Left renal cortex interstitium (tissue), 4 donors: ENCODE results near the gene SH3TC2. TPM values are rescaled to one million over a fixed set of nuclear protein-coding genes. Genes with fewer than 3 reads are reported as not detected.

Source experiments
- DNase-seq, 4 donors: peaks; one replicate each; pipeline ENCODE4 v3.0.0-alpha.2; 2013; ENCODE audit warnings: low read depth in 4 of 4, low spot score in 2 of 4, missing footprints in 1 of 4
- polyA plus RNA-seq, 4 donors: library from polyadenylated mRNA; unstranded; fragments of 120-200 nt; gene quantifications; one replicate each; pipeline ENCODE4 v1.2.1, GENCODE V29; 2013; ENCODE audit not compliant: insufficient read length in 4 of 4

SH3TC2 gene
- polyA plus RNA-seq, 4 donors, result 0.46 to 1.3 (median 1.1) TPM

DNA sequence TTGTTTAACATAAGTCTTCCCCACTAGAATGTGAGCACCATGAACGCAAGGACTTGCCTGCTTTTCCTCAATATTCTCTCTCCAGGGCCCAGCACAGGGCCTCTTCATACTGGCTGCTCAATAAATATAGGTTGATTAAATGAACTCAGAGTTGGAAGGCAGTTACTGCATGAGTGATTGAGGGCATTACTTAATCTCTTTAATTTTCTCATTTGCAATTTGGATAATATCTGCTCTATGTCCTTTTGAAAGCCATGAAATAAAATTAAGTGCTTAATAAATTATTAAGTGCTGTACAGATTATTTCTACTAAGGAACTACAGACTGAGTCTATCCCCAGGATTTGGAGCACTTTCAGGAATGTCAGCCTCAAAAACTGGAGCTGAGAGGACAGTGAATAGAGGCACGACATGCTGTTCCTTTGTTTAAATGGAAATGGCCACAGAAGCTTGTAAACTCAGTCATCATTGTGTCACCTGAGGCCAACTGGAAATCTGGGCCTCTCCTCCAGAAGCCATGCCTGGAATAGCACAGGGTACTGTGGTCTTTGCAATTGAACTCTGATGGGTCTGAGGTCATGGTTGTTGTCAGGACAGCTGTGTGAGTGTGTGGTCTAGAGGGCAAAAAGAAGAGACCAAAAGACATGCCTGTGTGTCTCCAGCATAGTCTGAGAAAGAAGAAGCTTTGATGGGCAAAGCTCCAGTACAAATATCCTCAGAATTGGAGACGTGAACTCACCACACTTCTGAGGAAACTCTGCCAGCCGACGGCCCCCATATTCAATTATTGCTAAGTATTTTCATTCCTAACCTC is 86.1 kb downstream of the SH3TC2 start:
- DNase-seq, result no peak

DNA sequence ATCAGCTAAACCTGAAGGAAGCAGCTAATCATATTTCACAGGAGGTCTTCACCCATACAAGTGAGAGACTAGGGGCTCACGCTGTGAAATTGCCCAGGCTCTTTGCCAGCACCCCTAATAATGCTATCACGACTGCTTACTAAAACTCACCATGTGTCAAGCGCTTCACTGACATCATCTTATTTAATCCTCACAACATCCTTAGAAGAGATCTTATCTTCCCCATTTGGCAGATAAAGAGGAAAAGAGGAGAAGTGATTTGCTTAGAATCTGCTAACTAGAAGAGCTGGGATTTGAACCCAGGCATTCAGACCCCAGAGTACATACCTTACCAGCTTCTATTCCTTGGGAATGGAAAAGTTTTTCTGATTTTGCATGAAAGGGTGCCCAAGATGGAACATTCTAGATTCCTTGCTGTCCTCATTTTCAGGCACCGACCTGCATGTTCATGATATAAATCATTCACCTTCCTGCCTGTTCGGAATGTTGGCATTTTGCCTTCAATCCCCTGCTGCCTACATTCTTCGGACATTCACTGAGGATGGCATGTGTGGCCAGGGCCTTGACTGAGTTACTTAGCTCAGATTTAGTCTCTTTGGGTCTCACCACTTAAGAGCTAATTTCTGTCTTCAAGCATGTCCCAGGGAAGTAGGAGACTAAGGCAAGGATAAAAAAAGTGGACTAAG is 88.1 kb downstream of the SH3TC2 start:
- no peak for DNase-seq

DNA sequence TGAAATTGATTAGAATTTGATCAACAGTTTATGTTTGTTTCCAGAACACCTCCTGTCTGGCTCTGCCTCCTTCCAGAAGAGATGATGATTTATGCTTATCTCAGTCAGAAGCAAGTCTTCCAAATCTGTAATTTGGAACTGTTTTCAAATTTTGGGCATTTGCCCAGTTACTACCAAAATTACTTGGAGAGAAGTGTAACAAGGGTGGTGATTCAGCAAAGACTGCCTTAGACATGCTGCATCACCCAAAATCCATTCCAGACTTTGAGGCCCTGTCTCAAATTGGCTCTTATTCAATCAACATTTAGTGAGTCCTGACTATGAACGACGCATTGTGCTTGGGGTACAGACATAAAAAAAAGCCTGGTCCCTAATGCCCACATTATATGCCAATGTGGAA is 89.4 kb downstream of the SH3TC2 start:
- DNase-seq, result no peak

DNA sequence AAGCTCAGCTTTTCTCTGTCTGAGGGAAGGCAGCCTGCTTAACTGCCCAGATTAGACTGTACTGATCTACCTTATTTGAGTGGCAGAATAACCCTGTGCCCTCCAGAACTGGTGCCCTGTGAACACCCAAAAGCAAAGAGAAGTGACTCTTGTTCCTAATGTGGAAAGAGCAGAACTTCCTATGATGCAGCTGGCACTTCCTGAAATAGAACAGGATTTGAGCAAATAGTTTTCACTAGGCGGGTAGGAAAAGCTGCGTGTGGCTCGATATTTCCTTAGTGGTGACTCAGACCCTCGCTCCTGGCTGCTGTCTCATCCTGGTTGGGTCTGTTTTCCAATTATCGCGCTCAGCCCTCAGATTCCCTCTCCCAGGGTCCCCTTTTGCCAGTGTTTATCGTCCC is 89.9 kb downstream of the SH3TC2 start:
- DNase-seq, result no peak

DNA sequence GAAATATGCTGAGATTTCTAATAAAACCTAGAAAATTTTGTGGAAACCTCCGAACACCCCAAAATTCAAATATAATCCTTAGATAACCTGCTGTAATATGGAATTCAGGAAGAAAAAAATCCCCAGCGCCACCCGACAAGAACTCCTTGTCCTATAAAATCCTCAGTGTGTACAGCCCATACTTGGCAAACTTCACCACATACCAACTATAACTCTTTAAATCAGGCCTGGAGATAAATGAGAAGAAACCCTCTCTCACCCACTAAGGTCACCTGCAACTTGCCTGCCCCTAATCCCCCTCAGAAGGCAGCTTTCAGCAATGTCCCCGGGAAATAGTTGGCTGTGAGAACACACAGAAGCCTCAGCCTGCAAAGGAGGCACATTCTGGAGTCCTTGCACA is 90.5 kb downstream of the SH3TC2 start:
- no peak for DNase-seq

DNA sequence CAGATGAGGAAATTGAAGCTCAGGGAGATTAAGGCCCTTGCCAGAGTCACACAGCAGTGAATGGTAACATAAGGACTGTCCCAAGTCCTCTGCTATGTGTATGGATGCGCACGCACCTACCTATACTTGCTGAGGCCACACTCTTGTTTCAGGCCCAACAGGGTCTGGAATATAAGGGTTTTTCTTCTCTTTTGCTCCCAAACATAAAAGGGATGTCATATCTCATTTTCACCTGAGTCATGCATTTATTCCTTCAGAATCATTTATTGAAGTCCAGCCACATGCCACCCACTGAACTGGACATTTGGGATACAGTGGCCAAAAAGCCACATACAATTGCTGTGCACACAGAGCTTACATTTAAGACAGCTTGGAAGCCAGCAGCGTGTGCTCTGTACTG is 92.0 kb downstream of the SH3TC2 start:
- DNase-seq, result no peak

DNA sequence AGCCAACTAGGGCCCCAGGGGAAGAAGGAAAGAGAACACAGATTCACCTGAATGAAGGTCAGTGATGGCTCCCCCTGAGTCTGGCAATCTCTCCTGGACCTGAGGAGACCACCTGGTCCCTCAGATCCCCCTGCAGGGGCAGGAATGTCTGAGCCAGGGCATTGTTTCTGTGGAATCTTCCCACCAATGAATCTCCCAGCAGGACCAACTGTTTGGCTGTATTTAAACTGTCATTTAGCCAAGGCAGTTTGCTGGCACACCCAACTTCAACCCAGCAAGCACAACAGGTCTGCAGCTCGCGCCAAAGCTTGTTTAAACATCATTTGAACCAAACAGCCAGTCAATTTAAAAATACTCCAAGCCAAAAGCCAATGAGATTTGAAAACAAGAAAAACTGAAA is 92.6 kb downstream of the SH3TC2 start:
- no peak for DNase-seq

DNA sequence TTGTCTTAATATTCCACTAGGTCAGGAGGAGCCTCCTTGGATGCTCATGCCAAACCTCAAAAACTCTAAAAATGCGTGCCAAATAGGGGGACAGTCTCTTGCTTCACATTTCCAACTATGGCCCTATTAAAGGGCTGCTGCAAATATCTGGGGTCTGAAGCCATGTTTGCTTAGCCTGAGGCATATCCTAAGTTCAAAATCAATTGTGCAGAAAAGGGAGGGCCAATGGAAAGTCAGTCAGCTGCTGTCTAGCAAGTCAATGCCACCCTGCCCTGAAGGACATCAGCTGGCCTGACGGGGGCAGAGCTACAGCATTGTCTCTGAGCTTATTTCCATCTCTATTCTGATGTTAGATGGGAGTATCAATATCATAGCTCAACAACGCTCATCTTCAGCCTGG is 93.6 kb downstream of the SH3TC2 start:
- no peak for DNase-seq

DNA sequence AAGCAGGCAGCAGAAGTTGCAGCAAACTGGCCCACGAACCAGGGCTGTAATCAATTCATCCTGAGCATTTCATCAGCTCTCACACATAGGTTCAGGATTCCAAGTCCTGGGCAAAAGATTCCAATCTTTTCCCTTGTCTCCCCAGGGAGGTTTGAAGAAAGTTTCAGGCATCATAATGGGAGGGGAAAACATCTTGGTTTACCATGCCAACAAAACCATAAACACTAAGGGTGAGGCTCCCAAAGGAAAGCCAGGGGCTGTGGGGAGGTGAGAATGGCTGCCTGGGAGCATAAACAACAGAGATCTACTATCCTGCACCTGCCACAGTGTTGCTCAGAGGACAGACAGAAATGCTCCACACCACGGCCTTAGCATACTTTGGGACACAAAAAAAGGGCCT is 94.6 kb downstream of the SH3TC2 start:
- no peak for DNase-seq

DNA sequence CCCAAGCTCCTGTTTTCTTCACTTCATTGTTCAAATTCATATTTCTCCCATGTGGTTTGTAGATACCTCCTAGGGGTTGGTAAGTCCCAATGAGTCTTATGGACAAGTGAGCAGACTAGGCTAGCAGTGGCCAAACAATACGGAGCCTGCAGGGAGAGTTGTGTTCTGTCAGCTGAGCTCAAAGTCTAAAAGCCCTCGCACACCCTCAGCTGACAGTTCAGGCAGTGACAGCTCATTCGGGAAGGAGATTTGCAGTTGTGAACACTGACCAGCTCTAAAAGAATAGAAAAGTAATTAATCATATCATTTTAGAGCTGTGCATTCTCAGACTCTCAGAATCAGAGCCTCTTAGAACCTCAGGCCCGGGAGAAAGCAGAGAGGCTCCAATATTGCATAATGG is 95.1 kb downstream of the SH3TC2 start:
- DNase-seq, result no peak

DNA sequence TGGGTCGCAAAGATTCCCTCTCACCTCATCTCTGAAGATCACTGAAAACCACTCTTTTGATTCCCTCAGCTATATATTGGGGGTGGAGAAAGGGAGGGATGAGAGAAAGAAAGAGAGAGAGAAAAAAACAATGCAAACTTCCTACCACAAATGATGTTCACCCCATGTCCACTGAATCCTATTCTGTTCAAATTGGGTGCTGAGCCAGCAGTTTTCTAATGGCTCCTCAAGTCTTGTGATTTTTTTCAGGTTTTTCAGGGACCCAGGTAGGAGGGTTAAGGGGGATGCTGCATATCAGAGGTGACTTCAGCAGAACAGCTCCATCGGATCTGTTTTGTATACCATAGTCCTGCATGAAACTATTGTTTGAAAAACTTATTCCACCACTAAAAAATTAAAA is 95.9 kb downstream of the SH3TC2 start:
- no peak for DNase-seq

DNA sequence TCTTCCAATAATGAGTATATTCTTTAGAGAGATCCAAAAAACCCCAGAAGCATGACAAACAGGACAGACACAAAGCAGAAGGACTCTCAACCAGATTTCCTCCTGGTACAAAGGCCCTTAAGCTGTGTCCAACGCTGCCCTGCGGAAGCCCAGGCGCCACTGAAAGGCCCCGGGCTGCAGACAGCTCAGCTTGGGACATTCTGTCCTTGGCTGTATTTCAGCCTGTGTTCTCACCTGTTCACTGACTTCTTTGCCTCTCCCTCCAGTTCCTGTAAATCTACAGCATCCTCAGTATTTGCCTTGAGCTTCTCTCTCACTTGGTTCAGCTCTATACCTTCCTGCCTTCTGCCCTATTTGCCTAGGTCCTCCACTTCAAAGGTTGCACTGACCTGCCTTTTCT is 96.5 kb downstream of the SH3TC2 start:
- no peak for DNase-seq

DNA sequence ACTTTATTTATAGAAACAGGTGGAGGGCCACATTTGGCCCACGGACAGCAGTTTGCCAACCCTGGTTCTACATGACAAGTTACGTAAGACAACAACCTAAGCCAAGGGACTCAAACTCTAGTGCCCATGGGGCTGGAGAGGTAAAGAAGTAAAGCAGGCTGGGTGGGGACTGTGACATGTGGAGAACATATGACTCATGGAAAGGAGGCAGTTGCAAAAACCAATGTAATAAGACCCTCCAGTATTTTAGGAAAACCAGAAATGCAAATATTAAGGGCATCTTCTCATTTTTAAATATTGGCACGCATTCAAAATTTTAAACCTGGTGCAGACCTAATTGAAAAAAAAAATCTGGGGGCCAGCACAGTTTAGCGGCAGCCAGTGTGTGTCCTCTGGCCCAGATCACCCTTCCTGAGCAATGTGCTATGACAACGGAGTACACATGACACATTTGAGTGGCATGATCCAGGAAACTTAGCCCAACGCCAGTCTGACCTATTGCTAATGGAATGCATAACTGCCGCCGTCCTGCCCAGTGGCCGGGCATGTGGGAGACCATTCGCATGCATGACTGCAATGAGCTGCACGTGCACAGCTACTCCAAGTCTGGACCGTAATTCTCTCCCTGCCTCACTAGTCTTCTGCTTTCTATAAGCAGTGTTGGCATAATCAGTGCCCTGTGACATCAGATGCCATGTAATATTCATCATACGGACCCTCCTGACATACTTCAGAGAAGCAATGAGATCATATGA is 97.2 kb downstream of the SH3TC2 start:
- DNase-seq, result peak; percentile 11 to 59 (median 38)

DNA sequence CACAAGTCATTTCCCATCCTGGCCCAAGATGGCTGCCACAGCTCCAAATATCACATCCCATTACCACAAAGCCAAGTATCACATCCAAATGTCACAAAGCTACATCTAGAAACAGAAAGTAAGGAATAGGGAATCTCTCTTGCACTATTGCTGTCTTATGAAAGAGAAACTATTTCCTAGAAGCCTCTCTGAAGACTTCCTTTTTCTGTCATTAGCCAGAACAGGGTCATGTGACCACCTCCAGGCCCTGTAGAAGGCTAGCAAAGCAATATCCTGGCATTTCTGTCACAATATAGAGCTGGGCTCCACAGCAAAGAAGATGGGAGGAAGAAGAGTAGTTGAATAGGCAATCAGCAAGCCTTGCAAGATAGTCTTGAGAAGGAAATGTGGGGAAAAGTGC is 99.2 kb downstream of the SH3TC2 start:
- DNase-seq, result no peak

DNA sequence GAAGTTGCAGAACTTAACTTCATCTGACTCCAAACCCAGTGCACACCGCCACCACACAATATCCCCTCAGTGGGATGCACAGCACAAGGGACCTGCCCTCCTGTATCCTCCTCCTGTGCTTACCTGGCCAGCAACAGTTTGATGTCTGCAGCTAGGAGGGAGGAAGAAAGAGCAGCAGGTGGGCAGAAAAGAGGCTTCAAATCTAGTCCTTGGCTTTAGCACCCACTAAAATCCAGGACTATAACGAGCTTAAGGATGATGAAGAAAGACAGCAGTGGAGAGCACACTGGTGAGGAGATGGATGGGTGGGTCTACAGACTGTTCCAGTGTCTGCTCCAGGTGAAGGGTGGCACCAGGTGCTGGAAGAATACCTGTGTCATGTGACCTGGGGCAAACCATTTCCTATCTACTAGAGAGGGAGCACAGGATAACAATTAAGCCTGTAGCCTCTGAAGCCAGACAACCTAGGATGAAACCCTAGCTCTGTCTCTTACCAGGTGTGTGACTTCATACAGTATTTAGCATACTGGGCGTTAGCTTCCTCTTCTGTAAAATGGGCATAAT is 100.0 kb downstream of the SH3TC2 start:
- no peak for DNase-seq

DNA sequence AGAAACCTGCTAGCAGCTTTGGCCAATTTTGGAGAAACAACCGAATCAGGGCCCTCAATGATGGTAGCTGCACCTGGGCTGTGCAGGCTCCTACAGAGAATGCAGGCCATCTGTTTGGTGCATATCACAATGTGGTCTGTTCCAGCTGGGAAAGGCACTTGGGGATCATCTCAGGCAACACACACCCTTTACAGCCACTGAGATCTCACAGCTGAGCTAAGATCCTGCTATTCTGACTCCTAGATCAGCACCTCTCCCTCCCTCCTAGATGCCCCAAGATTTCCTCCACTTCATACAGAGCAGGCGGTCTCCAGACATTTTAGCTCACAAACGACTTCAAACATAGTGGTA is 100.7 kb downstream of the SH3TC2 start:
- DNase-seq, result no peak

DNA sequence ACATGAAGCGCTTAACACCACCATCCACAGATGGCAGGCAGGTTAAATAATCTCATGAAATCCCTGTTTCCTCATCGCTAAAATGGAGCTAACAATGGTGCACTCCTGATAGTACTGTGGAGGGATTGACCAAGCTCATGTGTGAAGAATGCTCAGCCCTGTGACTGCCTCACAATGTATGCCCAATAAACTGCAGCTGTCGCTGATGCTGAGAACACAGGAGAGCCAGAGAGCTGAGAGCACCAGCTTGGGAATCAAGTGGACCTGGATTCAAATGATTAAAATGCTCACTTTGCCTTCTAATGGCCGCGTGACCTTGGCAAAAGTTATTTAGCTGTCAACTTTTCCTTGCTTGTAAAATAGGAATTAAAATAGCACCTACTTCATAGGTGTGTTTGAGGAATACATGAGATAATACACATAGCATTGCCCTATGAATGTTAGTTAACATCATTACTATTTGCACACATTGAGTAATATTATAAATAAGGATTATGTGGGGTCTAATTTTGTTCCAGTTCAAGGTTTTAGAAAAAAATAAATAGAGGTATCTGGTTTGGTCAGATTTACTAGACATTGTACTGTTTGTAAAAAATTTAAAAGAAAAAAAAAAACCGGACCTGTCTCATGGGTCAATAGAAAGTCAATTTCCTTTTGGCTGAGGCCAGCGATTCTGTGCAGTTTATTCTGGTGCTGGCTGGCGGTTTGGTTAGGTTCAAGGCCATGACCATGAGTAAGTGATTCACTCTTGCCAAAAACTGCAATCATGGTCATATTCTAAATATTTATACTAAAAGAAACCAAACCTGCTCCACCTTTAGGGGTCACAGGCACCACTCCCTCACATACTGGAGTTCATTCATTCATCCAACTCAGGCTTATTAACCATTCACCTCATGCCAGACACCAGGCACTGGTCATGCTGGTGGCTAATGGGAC is 101.3 kb downstream of the SH3TC2 start:
- no peak for DNase-seq

DNA sequence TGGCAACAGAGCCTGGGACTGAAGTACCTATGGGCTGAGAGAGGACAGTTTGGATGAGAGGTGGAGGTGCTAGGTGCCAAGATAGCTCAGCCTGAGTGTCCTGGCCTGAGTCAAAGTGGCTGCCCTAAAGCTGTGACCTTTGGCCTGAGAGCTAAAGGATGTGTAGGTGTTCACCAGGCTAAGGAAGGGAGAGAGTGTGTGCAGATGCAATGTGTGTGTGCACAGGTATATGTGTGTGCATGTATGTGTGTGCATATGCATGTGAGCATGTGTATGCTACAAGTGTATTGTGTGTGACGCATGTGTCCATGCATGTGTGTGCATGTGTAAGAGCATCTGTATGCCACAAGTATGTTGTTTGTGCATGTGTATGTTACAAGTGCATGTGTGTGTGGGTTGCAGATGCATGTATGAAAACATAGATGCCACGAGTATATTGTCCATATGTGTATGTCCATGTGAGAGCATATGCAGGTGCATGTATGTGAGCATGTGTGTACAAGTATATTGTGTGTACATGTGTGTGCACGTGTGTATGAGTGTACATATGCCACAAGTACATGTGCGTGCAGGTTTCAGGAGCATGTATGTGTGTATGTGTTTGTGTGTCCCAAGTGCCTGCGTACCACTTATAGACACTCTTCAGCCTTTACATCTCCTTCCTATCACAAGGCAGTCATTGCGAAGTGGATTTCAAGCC is 102.6 kb downstream of the SH3TC2 start:
- DNase-seq, result no peak

DNA sequence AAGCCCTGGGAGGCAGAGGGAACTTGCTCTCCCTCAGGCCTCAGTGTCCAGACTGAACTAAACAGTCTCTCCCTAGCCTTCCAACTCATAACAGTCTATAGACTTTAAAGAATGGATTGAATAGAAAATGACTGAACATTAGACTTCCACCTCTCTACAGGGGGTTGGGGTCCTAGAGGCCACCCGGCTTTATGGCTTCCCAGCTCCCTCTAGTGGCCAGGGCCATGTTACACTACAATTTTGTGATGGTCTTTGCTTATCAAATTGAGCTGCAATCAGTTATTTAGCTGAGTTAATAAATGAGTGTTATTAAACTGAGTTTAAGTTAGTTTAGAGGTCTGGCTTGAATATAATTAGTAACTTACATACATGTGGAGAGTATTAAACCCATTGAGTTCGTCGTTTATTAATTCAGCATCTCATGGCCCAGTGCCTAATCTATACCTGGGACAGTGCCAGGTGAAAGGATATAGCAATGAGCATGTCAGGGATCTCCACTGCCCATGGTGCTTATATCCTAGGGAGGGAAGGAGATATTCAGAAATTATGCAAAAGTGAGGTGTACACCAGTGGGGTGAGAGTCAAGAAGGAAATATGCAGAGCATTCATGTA is 105.2 kb downstream of the SH3TC2 start:
- DNase-seq, result no peak
